ENCODE measurements around the gene FNIP2. TPM values are rescaled to one million over a fixed set of nuclear protein-coding genes. Genes with fewer than 3 reads are reported as not detected.
A peak's percentile ranks its signal among the peaks of the same experiment; 100 is the strongest.

Gene FNIP2
- total RNA-seq, 2 donors from 2014 or later = 8.6 to 11.5 TPM

GRCh38 chr4:158870282-158870625 is 101.4 kb downstream of the FNIP2 start:
- no peaks in the 10 kb centered on the region for H3K27me3 Mint-ChIP-seq (ENCODE audit: insufficient read depth)

GRCh38 chr4:158870626-158871334 is 102.0 kb downstream of the FNIP2 start:
- no peaks in the 10 kb centered on the region for H3K9me3 ChIP-seq (ENCODE audit: control insufficient read depth, low read length)
- H3K36me3 ChIP-seq (ENCODE audit: control insufficient read depth, insufficient read depth, low read length) = no peaks in the 10 kb centered on the region
- no peak overlapping the region for H3K27ac Mint-ChIP-seq
- no peak overlapping the region for H3K9ac ChIP-seq (ENCODE audit: extremely low read depth, low read length, poor library complexity, severe bottlenecking)
- peaks cover 16% of the 10 kb centered on the region for H3K4me1 Mint-ChIP-seq
- no peak overlapping the region for H3K4me3 Mint-ChIP-seq
- DNase-seq = peak; percentile 84
- H3K9me3 Mint-ChIP-seq = no peaks in the 10 kb centered on the region
- H3K4me1 ChIP-seq (ENCODE audit: control insufficient read depth, insufficient read depth, low read length) = no peaks in the 10 kb centered on the region
- TF ChIP-seq CTCF (conservative IDR thresholded peaks at IDR 0.05) = no peak
- no peaks in the 10 kb centered on the region for H3K27me3 ChIP-seq (ENCODE audit: control insufficient read depth, insufficient read depth, low read length, poor library complexity, severe bottlenecking)
- peak overlapping the region; percentile 76 for H3K27ac ChIP-seq (ENCODE audit: low read depth, low read length)
- 70 to 78% methylated on average over 1 to 8 of the region's 8 CpGs for WGBS, 2 experiments (ENCODE audit: insufficient coverage in 1 of 2, insufficient read length in 1 of 2)
- H3K36me3 Mint-ChIP-seq (ENCODE audit: low read depth) = peaks cover 8% of the 10 kb centered on the region
- no peak overlapping the region for H3K4me3 ChIP-seq (ENCODE audit: low read length)
- no peaks in the 10 kb centered on the region for H3K27me3 Mint-ChIP-seq (ENCODE audit: insufficient read depth)

More at GRCh38 chr4:158870282-158870625, 101.4 kb downstream of the FNIP2 start:
- no peaks in the 10 kb centered on the region for H3K4me1 ChIP-seq (ENCODE audit: control insufficient read depth, insufficient read depth, low read length)
- H3K27me3 ChIP-seq (ENCODE audit: control insufficient read depth, insufficient read depth, low read length, poor library complexity, severe bottlenecking) = no peaks in the 10 kb centered on the region
- peak overlapping the region; percentile 24 for H3K27ac ChIP-seq (ENCODE audit: low read depth, low read length)
- H3K9me3 ChIP-seq (ENCODE audit: control insufficient read depth, low read length) = no peaks in the 10 kb centered on the region
- H3K4me3 ChIP-seq (ENCODE audit: low read length) = no peak overlapping the region
- WGBS, 2 experiments (ENCODE audit: insufficient coverage in 1 of 2, insufficient read length in 1 of 2) = 88 to 93% methylated on average over 4 of the region's 4 CpGs
- Mint-ChIP-seq H3K27ac (no peak overlapping the region), H3K36me3 (ENCODE audit: low read depth) (peaks cover 8% of the 10 kb centered on the region), H3K4me3 (no peak overlapping the region), H3K4me1 (peaks cover 16% of the 10 kb centered on the region), H3K9me3 (no peaks in the 10 kb centered on the region)
- TF ChIP-seq CTCF (conservative IDR thresholded peaks at IDR 0.05) = no peak
- no peak for DNase-seq
- H3K9ac ChIP-seq (ENCODE audit: extremely low read depth, low read length, poor library complexity, severe bottlenecking) = no peak overlapping the region
- H3K36me3 ChIP-seq (ENCODE audit: control insufficient read depth, insufficient read depth, low read length) = no peaks in the 10 kb centered on the region

GRCh38 chr4:158871335-158871724 is 102.5 kb downstream of the FNIP2 start:
- H3K27me3 ChIP-seq (ENCODE audit: control insufficient read depth, insufficient read depth, low read length, poor library complexity, severe bottlenecking) = no peaks in the 10 kb centered on the region
- H3K27ac Mint-ChIP-seq = no peak overlapping the region
- peaks cover 16% of the 10 kb centered on the region for H3K4me1 Mint-ChIP-seq
- WGBS, 2 experiments (ENCODE audit: insufficient coverage in 1 of 2, insufficient read length in 1 of 2) = 92 to 100% methylated on average over 1 to 3 of the region's 3 CpGs
- no peaks in the 10 kb centered on the region for H3K27me3 Mint-ChIP-seq (ENCODE audit: insufficient read depth)
- no peak for TF ChIP-seq CTCF (conservative IDR thresholded peaks at IDR 0.05)
- H3K4me1 ChIP-seq (ENCODE audit: control insufficient read depth, insufficient read depth, low read length) = no peaks in the 10 kb centered on the region
- no peak overlapping the region for H3K9ac ChIP-seq (ENCODE audit: extremely low read depth, low read length, poor library complexity, severe bottlenecking)
- peaks cover 8% of the 10 kb centered on the region for H3K36me3 Mint-ChIP-seq (ENCODE audit: low read depth)
- no peaks in the 10 kb centered on the region for H3K9me3 ChIP-seq (ENCODE audit: control insufficient read depth, low read length)
- peak overlapping the region; percentile 76 for H3K27ac ChIP-seq (ENCODE audit: low read depth, low read length)
- no peaks in the 10 kb centered on the region for H3K36me3 ChIP-seq (ENCODE audit: control insufficient read depth, insufficient read depth, low read length)
- no peaks in the 10 kb centered on the region for H3K9me3 Mint-ChIP-seq
- no peak overlapping the region for H3K4me3 ChIP-seq (ENCODE audit: low read length)
- DNase-seq = no peak
- no peak overlapping the region for H3K4me3 Mint-ChIP-seq

Data from endodermal cell (in vitro differentiated cells).